ENCODE measurements around the gene KRT76.

DNA sequence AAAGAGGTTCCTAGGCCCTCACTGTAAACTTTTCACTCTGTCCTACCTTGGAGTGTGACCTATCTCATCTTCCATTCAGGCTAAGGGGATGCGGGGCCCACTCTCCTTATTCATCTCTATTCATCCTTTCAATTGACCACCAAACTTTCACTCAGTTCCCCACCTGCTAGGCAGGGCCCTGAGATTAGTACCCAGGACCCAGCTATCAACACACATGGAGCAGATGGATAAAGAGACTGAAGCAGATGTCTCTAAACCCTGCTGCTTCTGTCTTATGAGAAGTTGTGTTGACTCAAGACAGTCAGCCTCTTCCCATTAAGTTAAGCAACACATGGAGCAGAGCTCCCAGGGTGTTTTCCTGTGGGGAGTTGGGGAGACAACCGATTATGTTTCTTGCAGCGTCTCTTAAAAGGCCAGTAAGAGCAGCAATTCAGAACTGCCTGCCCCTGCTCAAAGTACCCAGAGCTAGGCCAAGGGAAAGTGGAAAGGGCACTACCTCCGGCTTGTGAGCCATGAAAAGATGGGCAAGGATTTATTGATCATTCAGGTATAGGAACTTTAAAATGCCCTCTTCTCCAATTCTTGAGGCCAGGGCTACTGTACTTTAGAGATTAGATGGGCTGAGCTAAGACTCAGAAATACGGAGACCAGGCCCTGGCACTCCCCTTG is 10.7 kb downstream of the KRT76 start:
- TF ChIP-seq, protein P1, sequence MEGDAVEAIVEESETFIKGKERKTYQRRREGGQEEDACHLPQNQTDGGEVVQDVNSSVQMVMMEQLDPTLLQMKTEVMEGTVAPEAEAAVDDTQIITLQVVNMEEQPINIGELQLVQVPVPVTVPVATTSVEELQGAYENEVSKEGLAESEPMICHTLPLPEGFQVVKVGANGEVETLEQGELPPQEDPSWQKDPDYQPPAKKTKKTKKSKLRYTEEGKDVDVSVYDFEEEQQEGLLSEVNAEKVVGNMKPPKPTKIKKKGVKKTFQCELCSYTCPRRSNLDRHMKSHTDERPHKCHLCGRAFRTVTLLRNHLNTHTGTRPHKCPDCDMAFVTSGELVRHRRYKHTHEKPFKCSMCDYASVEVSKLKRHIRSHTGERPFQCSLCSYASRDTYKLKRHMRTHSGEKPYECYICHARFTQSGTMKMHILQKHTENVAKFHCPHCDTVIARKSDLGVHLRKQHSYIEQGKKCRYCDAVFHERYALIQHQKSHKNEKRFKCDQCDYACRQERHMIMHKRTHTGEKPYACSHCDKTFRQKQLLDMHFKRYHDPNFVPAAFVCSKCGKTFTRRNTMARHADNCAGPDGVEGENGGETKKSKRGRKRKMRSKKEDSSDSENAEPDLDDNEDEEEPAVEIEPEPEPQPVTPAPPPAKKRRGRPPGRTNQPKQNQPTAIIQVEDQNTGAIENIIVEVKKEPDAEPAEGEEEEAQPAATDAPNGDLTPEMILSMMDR (conservative IDR thresholded peaks at IDR 0.05; ENCODE audit: low read depth in 2 of 2): no peak
- TF ChIP-seq CREB1 (CRISPR knock-in tag; IDR thresholded peaks at IDR 0.05; ENCODE audit: low read depth): no peak
- TF ChIP-seq, protein P2, sequence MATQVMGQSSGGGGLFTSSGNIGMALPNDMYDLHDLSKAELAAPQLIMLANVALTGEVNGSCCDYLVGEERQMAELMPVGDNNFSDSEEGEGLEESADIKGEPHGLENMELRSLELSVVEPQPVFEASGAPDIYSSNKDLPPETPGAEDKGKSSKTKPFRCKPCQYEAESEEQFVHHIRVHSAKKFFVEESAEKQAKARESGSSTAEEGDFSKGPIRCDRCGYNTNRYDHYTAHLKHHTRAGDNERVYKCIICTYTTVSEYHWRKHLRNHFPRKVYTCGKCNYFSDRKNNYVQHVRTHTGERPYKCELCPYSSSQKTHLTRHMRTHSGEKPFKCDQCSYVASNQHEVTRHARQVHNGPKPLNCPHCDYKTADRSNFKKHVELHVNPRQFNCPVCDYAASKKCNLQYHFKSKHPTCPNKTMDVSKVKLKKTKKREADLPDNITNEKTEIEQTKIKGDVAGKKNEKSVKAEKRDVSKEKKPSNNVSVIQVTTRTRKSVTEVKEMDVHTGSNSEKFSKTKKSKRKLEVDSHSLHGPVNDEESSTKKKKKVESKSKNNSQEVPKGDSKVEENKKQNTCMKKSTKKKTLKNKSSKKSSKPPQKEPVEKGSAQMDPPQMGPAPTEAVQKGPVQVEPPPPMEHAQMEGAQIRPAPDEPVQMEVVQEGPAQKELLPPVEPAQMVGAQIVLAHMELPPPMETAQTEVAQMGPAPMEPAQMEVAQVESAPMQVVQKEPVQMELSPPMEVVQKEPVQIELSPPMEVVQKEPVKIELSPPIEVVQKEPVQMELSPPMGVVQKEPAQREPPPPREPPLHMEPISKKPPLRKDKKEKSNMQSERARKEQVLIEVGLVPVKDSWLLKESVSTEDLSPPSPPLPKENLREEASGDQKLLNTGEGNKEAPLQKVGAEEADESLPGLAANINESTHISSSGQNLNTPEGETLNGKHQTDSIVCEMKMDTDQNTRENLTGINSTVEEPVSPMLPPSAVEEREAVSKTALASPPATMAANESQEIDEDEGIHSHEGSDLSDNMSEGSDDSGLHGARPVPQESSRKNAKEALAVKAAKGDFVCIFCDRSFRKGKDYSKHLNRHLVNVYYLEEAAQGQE (IDR thresholded peaks at IDR 0.05; ENCODE audit: unreplicated experiment): no peak

Measured in GM23338 (cell line).